Fibroblast of mammary gland (primary cell): ENCODE measurements around the gene STK10.

ENCODE experiments used
- DNase-seq: peaks from one replicate; pipeline ENCODE4 v3.0.0-alpha.2; 2010; ENCODE audit warnings: low read depth
- H3K4me3 ChIP-seq: 2 replicates; pipeline ENCODE4 v1.5.1; 2011; ENCODE audit warnings: low read depth, mild to moderate bottlenecking, low read length, moderate library complexity; ENCODE audit not compliant: control insufficient read depth
- TF ChIP-seq, protein P1 (sequence below): conservative IDR thresholded peaks from 2 replicates; pipeline ENCODE4 v1.5.1; 2011; ENCODE audit warnings: low read depth, low read length, inconsistent platforms; ENCODE audit not compliant: control insufficient read depth, insufficient read depth

STK10 gene

DNA sequence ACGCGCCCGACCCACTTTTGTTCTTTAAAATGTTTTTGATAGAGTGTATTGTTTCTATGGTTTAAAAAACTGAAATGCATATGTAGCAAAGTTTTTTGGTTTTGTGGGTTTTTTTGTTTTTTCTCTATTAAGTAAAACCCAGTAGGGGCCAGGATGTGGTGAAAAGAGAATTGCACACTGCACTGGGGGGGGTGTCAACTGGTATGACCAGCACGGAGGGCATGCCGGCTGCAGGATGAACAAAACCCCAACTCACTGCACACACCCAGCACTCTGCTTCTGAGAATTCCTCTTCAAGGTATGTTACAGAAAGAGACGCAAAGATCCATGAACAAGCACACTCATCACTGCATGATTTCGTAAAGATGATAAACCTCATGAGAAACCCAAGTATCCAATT, 75.0 kb downstream of the STK10 start:
- no peak for DNase-seq
- no peak overlapping the region for H3K4me3 ChIP-seq
- TF ChIP-seq, protein P1, sequence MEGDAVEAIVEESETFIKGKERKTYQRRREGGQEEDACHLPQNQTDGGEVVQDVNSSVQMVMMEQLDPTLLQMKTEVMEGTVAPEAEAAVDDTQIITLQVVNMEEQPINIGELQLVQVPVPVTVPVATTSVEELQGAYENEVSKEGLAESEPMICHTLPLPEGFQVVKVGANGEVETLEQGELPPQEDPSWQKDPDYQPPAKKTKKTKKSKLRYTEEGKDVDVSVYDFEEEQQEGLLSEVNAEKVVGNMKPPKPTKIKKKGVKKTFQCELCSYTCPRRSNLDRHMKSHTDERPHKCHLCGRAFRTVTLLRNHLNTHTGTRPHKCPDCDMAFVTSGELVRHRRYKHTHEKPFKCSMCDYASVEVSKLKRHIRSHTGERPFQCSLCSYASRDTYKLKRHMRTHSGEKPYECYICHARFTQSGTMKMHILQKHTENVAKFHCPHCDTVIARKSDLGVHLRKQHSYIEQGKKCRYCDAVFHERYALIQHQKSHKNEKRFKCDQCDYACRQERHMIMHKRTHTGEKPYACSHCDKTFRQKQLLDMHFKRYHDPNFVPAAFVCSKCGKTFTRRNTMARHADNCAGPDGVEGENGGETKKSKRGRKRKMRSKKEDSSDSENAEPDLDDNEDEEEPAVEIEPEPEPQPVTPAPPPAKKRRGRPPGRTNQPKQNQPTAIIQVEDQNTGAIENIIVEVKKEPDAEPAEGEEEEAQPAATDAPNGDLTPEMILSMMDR: no peak

DNA sequence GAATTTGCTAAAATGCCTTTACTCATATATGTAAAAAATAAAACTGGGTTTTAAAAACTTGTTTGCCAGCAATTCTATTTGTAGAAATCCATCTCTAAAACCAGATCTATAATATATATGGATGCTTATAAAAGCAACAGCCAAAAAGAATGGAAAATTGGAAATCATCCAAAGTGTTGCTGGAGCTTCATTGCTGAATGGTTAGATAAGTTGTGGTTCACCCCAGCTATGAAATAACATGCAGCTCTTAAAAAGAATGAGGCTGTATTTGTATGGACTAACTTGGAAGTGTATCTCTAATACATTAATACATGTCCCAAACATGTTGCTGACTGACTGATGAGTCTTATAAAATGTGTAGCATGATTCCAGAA, 76.2 kb downstream of the STK10 start:
- peak; percentile 82 for DNase-seq
- no peak overlapping the region for H3K4me3 ChIP-seq
- TF ChIP-seq, protein P1: no peak

DNA sequence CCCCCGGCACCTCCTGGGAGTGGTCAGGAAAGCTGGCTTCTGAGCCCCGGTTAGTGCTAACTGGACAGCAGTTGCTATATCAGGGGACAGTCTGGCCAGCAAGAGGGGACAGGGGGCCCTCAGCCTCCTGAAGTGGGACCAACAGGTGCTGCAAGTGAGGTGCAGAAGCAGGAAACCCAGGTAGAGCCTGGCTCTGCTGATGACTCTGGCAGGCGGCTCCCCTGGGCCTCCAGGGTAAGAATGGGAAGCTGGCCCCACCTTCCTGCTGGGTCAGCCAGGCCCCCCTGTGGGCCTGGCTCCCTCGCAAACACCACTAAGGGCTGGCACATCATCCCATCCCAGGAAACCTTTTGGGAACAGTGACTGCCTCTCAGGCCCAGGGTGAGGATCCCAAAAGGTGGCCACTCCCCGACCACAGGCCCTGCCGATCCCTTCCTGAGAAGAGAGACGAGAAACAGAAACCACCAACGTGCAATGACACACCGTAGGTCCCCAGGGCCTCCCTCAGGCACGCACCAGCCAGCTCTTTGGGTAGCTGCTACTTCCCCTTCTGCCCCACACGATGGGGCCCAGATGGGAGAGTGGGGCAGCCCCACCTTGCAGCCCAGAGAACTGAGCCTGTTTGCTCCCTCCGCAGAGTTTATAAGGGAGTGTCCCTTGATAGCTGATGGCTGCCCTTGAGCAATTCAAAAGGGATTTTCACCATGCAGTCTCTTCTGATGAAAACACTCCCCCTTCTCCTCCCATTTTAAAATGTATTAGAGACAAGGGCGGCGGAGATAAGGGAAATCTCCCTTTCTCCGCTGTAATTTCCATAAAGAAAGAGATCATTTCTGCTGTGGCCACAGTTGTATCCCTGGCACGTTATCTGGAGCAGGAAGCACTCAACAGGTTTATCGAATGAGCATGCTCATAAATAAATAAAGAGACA, 76.8 kb downstream of the STK10 start:
- no peak overlapping the region for H3K4me3 ChIP-seq
- TF ChIP-seq, protein P1: no peak
- DNase-seq: peak; percentile 63

DNA sequence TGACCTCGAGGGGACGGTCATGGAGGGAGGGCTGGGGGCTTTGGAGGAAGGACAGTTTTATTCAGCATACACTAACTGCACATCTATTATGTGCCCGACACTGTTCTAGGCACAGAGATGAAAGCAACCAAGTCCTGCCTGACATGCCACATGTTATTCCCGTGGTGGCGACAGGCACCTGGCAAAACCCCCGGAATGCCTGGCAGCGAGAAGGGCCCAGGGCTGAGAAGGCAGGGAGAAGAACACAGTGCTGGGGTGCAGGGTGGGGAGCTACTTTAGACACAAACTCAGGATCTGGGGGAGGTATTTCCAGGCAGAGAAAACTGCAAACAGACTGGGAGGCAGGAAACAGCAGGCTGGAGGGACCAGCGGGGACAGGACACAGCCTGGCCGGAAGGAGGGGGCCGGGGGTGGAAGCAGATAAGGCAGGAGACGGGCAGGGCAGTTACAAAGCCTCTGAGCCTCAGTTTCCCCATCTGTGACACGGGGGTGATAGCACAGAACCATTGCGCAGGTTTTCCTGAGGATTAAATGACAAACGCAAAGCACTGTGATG, 77.7 kb downstream of the STK10 start:
- no peak overlapping the region for H3K4me3 ChIP-seq
- TF ChIP-seq, protein P1: no peak
- no peak for DNase-seq

DNA sequence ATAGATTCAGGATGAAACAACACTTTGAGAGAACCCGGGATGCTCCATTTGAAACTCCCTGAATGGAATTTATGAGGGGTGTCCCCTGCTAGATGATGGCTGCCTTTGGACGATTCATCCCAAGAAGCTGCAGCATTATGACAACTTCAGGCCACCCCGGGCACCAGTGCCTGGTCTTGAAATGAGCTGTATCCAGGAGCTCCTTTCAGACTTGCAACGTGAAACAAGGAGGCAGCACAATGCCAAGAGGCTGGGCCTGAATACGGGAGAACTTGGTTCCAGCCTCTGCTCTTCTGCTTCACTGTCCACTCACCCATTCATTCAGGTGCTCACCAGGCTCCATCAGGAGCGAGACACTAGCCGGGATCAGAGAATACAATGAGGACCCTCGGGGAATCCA, 78.3 kb downstream of the STK10 start:
- DNase-seq: no peak
- TF ChIP-seq, protein P1: no peak
- no peak overlapping the region for H3K4me3 ChIP-seq

DNA sequence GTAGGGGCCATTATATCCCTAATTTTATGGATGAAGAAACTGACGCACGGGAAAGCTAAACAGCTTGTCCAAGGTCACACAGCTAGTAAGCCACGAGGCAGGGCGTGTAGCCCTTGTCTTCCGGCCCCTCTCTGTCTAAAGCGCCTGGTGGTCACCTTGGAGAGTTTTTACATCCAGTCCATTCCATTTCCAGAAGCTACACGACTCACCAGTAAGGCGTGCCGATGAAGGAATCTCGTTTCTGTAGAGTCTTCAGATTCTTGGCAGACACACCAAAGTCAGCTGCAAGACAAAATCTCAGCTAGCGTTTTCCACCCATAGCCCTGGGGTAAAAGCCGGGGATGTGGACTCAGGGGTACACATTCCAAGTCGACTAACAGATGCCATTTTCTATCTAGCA, 80.5 kb downstream of the STK10 start:
- TF ChIP-seq, protein P1: peak; percentile 3
- H3K4me3 ChIP-seq: peak overlapping the region; percentile 0
- DNase-seq: peak; percentile 65
